ENCODE data around the gene RENBP.

Gene RENBP

GRCh38 chrX:153935326-153935851, 9.1 kb downstream of the RENBP start (continued):
- TF ChIP-seq ZNF776 (tag by site-specific recombination; IDR thresholded peaks at IDR 0.05; ENCODE audit: borderline replicate concordance): no peak

DNA sequence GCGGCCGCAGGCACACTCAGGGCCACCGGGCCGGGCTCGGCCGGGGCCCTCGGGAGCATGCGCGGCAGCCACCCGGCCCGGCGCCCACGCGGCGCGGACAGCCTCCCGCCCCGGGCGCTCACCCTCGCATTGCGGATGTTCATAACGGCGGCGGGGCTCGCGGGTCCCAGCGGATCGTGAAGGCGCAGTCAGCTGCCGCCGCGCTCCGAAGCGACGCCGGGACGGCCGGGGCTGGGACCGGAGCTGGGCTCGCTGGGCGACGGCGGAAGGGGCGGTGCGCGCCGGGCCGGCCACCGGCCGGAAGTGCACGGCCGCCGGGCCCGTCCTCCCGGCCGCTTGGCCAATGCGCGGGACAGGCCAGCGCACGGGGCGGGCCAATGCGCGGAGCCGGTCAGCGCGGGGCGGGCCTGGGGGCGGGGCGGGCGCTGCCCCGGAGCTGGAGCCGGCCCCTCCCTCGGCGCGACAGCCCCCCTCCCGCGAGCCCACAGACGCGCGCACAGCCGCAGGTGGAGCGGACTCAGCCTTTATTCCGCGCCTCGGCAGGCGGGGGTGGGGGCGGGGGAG, 9.6 kb downstream of the RENBP start, which contains the start of gene NAA10:
TSS of gene NAA10 (minus strand) at position 276 of the 564 bp plus-strand sequence. CDS start at position 143, 133 bp downstream.
- peak within 1 kb of the TSS; percentile 85 for H3K27ac ChIP-seq (ENCODE audit: extremely low read depth, low read depth, low read length)
- peak within 1 kb of the TSS; percentile 88 for H3K4me3 ChIP-seq (ENCODE audit: low read depth, low read length)
- peaks cover 23 to 40% of the 10 kb centered on the region in 2 experiments for H3K36me3 ChIP-seq (ENCODE audit: control insufficient read depth in 2 of 2, insufficient read depth in 1 of 2, low read length in 2 of 2)
- ChIA-PET CTCF (interaction anchor here (1.2 to 14.7 kb wide), 3 partner anchors 9 to 14 kb away, joined by 3 to 267 read pairs (median 3); partner anchors contain the start of gene RENBP), POLR2A (interaction anchor here (0.8 to 2.7 kb wide), 10 partner anchors 10 to 208 kb away, joined by 3 to 21 read pairs (median 4); partner anchors contain the start of genes HCFC1, IDH3G, SSR4 and TMEM187)
- H3K4me1 ChIP-seq (ENCODE audit: control insufficient read depth, insufficient read depth, low read length): peaks cover 8% of the 10 kb centered on the region; the same call in 1 of the 2 replicates
- H3K9me3 ChIP-seq (ENCODE audit: control insufficient read depth, insufficient read depth, low read depth, low read length): no peaks in the 10 kb centered on the region
- TF ChIP-seq ZNF398 (tag by site-specific recombination; IDR thresholded peaks at IDR 0.05): no peak
- no peak for TF ChIP-seq ZNF544 (tag by site-specific recombination; IDR thresholded peaks at IDR 0.05)
- TF ChIP-seq ELK4 (IDR thresholded peaks at IDR 0.05; ENCODE audit: borderline replicate concordance, low read depth, low read length): peak; percentile 46; the same call in 1 of the 2 replicates
- no peak for TF ChIP-seq ZNF473 (tag by site-specific recombination; IDR thresholded peaks at IDR 0.05)
- TF ChIP-seq ZNF121 (tag by site-specific recombination; IDR thresholded peaks at IDR 0.05): no peak
- TF ChIP-seq, protein P1, sequence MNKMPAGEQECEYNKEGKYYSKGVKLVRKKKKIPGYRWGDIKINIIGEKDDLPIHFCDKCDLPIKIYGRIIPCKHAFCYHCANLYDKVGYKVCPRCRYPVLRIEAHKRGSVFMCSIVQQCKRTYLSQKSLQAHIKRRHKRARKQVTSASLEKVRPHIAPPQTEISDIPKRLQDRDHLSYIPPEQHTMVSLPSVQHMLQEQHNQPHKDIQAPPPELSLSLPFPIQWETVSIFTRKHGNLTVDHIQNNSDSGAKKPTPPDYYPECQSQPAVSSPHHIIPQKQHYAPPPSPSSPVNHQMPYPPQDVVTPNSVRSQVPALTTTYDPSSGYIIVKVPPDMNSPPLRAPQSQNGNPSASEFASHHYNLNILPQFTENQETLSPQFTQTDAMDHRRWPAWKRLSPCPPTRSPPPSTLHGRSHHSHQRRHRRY (tag by site-specific recombination; IDR thresholded peaks at IDR 0.05): no peak
- TF ChIP-seq WT1 (tag by site-specific recombination; IDR thresholded peaks at IDR 0.05): no peak
- TF ChIP-seq ZNF596 (tag by site-specific recombination; IDR thresholded peaks at IDR 0.05): 0 out of 2 replicates have a peak, but pooled peaks have one; percentile 23
- no peak for TF ChIP-seq OVOL3 (tag by site-specific recombination; IDR thresholded peaks at IDR 0.05)
- no peak for TF ChIP-seq MYNN (tag by site-specific recombination; IDR thresholded peaks at IDR 0.05; ENCODE audit: borderline replicate concordance)
- no peak for TF ChIP-seq SP2 (tag by site-specific recombination; IDR thresholded peaks at IDR 0.05)
- TF ChIP-seq ZNF133 (tag by site-specific recombination; IDR thresholded peaks at IDR 0.05): no peak
- TF ChIP-seq, protein P2, sequence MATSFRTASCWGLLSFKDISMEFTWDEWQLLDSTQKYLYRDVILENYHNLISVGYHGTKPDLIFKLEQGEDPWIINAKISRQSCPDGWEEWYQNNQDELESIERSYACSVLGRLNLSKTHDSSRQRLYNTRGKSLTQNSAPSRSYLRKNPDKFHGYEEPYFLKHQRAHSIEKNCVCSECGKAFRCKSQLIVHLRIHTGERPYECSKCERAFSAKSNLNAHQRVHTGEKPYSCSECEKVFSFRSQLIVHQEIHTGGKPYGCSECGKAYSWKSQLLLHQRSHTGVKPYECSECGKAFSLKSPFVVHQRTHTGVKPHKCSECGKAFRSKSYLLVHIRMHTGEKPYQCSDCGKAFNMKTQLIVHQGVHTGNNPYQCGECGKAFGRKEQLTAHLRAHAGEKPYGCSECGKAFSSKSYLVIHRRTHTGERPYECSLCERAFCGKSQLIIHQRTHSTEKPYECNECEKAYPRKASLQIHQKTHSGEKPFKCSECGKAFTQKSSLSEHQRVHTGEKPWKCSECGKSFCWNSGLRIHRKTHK (tag by site-specific recombination; IDR thresholded peaks at IDR 0.05): no peak
- TF ChIP-seq ZNF677 (tag by site-specific recombination; IDR thresholded peaks at IDR 0.05): no peak
- no peak for TF ChIP-seq ZNF530 (tag by site-specific recombination; IDR thresholded peaks at IDR 0.05; ENCODE audit: low read depth)
- no peak for TF ChIP-seq ZNF747 (tag by site-specific recombination; IDR thresholded peaks at IDR 0.05)
- TF ChIP-seq, protein P3, sequence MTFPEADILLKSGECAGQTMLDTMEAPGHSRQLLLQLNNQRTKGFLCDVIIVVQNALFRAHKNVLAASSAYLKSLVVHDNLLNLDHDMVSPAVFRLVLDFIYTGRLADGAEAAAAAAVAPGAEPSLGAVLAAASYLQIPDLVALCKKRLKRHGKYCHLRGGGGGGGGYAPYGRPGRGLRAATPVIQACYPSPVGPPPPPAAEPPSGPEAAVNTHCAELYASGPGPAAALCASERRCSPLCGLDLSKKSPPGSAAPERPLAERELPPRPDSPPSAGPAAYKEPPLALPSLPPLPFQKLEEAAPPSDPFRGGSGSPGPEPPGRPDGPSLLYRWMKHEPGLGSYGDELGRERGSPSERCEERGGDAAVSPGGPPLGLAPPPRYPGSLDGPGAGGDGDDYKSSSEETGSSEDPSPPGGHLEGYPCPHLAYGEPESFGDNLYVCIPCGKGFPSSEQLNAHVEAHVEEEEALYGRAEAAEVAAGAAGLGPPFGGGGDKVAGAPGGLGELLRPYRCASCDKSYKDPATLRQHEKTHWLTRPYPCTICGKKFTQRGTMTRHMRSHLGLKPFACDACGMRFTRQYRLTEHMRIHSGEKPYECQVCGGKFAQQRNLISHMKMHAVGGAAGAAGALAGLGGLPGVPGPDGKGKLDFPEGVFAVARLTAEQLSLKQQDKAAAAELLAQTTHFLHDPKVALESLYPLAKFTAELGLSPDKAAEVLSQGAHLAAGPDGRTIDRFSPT (tag by site-specific recombination; IDR thresholded peaks at IDR 0.05): no peak
- no peak for TF ChIP-seq AEBP2 (tag by site-specific recombination; IDR thresholded peaks at IDR 0.05; ENCODE audit: borderline replicate concordance)
- TF ChIP-seq ZNF292 (tag by site-specific recombination; IDR thresholded peaks at IDR 0.05; ENCODE audit: borderline replicate concordance, low read depth): no peak
- peak; percentile 20; the same call in 1 of the 2 replicates for TF ChIP-seq MEIS1 (CRISPR knock-in tag; IDR thresholded peaks at IDR 0.05; ENCODE audit: borderline replicate concordance)
- TF ChIP-seq, protein P4, sequence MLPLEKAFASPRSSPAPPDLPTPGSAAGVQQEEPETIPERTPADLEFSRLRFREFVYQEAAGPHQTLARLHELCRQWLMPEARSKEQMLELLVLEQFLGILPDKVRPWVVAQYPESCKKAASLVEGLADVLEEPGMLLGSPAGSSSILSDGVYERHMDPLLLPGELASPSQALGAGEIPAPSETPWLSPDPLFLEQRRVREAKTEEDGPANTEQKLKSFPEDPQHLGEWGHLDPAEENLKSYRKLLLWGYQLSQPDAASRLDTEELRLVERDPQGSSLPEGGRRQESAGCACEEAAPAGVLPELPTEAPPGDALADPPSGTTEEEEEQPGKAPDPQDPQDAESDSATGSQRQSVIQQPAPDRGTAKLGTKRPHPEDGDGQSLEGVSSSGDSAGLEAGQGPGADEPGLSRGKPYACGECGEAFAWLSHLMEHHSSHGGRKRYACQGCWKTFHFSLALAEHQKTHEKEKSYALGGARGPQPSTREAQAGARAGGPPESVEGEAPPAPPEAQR (tag by site-specific recombination; IDR thresholded peaks at IDR 0.05): no peak
- no peak for TF ChIP-seq ZNF114 (tag by site-specific recombination; IDR thresholded peaks at IDR 0.05)
